ENCODE measurements around the gene NIFK.

The NIFK gene

DNA sequence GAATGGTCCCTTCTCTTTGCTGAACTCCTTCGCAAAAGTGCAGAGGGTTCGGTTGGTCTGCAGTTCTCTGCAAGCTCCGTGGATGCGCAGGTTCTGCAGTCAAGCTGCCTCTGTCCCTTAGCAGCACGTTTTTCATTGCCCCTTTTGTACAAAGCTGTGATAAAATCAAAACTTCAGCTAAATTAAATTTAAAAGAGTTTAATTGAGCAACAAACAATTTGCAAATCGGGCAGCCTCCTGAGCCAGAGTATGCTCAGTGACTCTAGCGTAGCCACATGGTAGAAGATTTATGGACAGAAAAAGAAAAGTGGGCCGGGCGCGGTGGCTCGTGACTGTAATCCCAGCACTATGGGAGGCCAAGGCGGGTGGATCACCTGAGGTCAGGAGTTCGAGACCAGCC is 37.6 kb upstream of the NIFK start:
- TF ChIP-seq, protein P1, sequence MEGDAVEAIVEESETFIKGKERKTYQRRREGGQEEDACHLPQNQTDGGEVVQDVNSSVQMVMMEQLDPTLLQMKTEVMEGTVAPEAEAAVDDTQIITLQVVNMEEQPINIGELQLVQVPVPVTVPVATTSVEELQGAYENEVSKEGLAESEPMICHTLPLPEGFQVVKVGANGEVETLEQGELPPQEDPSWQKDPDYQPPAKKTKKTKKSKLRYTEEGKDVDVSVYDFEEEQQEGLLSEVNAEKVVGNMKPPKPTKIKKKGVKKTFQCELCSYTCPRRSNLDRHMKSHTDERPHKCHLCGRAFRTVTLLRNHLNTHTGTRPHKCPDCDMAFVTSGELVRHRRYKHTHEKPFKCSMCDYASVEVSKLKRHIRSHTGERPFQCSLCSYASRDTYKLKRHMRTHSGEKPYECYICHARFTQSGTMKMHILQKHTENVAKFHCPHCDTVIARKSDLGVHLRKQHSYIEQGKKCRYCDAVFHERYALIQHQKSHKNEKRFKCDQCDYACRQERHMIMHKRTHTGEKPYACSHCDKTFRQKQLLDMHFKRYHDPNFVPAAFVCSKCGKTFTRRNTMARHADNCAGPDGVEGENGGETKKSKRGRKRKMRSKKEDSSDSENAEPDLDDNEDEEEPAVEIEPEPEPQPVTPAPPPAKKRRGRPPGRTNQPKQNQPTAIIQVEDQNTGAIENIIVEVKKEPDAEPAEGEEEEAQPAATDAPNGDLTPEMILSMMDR (IDR thresholded peaks at IDR 0.05; ENCODE audit: low read depth, low read length) = no peak
- H3K4me3 ChIP-seq (replicated peaks in 1 of 2; ENCODE audit: low read depth in 2 of 2, low read length in 2 of 2) = no peak overlapping the region
- no peak for DNase-seq (ENCODE audit: low read depth in 2 of 2)

DNA sequence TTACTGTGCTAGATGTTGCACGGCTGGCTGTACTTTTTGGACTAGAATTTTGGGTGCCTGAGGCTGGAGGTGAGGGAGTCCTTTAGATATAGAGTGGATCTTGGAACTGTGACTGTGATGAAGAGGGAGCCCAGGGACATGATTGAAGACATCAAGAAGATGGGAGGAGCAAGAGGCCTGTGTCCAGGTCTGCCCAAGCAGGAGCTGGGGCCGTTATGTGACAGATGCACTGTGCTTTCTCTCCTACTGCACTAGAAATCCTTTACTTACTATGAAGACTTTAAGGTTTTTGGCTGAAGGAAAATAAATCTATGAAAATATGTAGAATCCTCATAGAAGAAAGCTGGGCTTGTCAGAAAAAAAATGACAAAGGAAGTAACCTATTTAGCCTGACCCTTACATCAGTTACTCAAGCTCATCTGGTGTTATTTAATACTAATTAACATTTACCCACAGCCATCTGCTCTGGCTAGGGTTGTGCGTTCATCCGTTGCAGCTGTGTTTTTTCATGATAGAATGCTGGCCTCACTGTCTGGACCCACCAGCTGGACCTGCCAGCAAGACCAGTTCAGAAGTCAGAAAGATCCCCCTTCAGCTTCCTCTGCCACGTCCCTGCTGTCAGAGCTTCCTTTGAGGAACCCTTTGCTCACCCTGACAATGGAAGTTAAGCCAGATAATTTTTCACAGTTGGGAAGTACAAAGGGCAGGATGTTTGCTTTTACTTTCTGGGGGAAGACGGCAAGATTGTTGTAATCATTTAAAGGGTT is 35.5 kb upstream of the NIFK start:
- DNase-seq (ENCODE audit: low read depth in 2 of 2) = peak in 1 of 2 donors; percentile 35
- TF ChIP-seq, protein P1 (IDR thresholded peaks at IDR 0.05; ENCODE audit: low read depth, low read length) = no peak
- H3K4me3 ChIP-seq (replicated peaks in 1 of 2; ENCODE audit: low read depth in 2 of 2, low read length in 2 of 2) = no peak overlapping the region

DNA sequence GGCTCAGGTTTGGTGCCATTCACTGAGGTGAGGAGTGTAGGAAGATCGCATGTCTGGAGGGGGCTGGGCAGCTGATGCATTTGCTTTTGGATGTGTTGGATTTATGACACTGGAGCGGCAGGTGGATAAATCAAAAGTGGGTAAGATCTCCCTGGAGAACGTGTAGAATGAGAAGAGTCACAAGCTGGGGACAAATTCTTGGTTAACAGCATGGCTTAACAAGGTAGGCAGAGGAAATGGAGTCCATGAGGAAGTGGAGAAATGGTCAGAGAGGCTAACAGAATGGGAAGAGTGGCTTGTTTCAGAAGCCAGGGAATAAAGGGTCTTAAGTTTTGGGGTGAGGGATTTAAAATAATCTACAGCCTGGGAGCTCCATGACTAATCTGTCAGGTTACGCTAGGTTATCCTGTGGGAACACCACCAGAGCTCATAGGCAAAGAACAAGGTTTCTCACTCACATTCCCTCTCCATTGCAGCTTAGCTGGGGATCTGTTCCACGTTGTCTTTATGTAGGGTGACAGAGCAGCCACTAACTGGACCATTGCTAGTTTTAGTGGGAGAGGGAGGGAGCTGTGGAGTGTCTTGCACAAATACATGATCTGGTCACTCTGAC is 31.6 kb upstream of the NIFK start:
- no peak overlapping the region for H3K4me3 ChIP-seq (replicated peaks in 1 of 2; ENCODE audit: low read depth in 2 of 2, low read length in 2 of 2)
- TF ChIP-seq, protein P1 (IDR thresholded peaks at IDR 0.05; ENCODE audit: low read depth, low read length) = no peak
- DNase-seq (ENCODE audit: low read depth in 2 of 2) = no peak

DNA sequence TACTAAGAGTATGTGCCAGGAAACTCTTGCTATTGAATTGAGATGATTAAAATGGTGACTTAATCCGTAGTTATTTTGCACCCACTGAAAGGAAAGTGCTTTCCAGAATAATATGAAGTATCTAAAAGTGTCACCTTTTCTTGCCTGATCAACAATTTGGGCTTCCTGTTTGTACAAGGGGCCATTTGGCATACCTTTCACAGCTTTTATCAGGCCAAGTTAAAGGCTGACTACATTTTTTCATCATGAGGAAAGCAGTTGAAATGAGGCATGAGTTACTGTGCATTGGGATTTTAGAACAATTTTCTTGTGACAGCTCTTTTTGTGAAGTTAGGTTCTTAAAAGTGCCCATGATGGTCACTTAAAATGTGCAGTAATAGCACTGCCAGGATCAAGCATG is 29.9 kb upstream of the NIFK start:
- TF ChIP-seq, protein P1 (IDR thresholded peaks at IDR 0.05; ENCODE audit: low read depth, low read length) = no peak
- H3K4me3 ChIP-seq (replicated peaks in 1 of 2; ENCODE audit: low read depth in 2 of 2, low read length in 2 of 2) = no peak overlapping the region
- DNase-seq (ENCODE audit: low read depth in 2 of 2) = no peak

DNA sequence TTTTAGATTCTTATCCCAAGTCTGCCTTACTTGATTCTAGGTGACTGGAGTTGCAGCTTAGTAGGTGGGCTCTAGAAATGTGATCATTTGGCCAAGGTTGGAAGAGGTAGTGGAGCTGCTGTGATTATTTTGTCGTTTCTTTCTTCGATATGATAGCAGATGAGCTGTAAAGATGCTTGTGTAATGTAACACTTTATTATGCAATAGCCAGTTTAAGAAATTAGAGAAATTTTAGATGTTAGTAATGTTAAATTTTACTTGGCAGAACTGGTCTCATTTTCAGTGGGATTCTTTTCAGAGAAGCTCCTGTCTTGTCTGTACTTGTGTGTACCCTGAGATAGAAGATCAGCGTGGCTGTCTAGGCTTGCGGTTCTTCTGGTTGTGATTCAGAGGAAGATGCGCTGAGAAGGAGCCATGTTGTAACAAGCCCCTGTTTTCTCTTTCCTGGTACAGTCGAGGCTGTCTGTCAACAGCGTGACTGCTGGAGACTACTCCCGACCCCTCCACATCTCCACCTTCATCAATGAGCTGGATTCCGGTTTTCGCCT is 28.1 kb upstream of the NIFK start:
- no peak for DNase-seq (ENCODE audit: low read depth in 2 of 2)
- TF ChIP-seq, protein P1 (IDR thresholded peaks at IDR 0.05; ENCODE audit: low read depth, low read length) = no peak
- H3K4me3 ChIP-seq (replicated peaks in 1 of 2; ENCODE audit: low read depth in 2 of 2, low read length in 2 of 2) = no peak overlapping the region

DNA sequence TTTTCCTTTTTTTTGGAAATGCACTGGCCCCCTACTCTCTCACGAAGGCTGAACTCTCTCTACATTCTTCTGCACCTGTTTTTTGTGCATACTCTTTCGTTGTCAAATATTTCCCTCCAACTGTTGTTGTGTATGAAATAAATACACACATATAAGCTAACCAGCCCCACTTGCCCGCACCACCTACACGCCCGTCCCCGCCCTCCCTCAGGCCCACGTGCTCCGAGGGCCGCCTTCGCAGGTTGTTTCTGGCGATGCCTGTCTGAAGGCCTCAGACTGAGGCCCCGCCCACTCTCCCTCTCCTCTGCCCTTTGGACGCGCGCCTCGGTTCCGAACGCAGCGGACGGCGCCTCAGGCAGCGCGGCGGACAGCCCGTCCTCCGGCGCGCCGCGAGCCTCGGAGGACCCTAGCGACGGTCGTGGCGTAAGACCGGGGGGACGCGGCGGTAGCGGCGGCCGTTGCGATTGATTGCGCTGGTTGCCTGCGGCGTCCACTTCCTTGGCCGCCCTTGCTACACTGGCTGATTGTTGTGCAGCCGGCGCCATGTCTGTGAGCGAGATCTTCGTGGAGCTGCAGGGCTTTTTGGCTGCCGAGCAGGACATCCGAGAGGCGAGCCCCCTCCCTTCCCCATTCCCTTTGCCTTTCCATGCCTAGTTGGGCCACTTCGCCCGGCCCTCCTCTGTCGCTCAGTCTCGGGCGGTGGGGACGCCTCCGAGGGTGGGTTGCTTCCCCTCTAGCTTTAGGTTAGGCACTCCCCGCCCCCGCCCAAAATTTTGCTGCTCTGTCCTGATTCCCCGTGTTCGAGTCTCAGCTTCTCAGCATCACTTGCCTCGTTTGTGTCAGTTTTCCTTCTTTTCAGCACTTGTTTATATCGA is 18.8 kb upstream of the NIFK start, which contains the start of gene TSN:
TSS of gene TSN (plus strand) at position 415 of the 875 bp plus-strand sequence. CDS start at position 544, 129 bp downstream.
- peak within 1 kb of the TSS; percentile 99 to 100 for H3K4me3 ChIP-seq (replicated peaks in 1 of 2; ENCODE audit: low read depth in 2 of 2, low read length in 2 of 2)
- DNase-seq (ENCODE audit: low read depth in 2 of 2) = peak; percentile 97 to 98
- TF ChIP-seq, protein P1 (IDR thresholded peaks at IDR 0.05; ENCODE audit: low read depth, low read length) = no peak

All from cardiac fibroblast (primary cell).